GM18499 (cell line): Measurements from ENCODE around the gene INAFM2.
A peak's percentile ranks its signal among the peaks of the same experiment; 100 is the strongest.

Experiments used
- ATAC-seq: cut with Tn5 transposase; IDR thresholded peaks from one replicate; pipeline ENCODE4 v1.9.1; 2021; ENCODE audit warnings: moderate number of reproducible peaks; ENCODE audit not compliant: insufficient read depth, unreplicated experiment

Gene INAFM2

DNA sequence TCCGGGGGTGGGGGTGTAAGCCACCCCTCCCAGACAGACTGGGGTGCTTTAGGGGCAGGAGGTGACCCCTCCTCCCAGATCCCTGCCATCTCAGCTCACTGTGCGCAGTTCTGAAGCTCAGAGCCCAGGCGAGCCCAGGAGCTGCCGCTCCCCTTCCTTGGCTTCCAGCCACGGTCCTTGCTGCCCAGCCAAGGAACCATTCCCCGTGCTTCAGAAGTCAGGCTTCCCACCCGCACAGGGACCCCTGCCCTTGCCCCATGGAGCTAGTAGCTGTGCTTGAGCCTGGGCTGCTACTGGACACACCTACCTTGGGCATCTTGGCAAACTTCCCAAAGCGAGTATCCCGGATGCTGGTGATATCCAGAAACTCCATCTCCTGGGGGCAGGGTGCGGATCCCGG, 20.5 kb upstream of the INAFM2 start:
- no peak for ATAC-seq

DNA sequence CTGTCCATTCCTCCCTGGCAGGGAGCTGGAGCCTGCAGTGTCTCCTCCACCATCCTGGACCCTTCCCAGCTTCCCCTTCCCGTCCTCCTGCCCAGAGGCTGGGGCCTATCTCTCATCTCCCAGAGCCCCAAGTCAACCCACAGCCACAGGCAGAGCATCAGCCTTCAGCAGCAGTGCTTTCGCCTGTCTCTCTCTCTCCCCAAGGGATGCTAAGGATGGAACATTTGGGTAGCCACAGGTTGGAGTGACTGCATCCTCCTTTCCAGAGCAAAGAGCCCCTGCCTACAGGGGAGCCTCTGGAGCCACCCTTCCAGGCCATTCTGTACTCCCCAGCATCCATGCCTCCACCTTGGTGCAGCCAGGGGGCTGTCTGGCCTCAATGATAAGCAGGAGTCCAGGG, 19.9 kb upstream of the INAFM2 start:
- no peak for ATAC-seq

DNA sequence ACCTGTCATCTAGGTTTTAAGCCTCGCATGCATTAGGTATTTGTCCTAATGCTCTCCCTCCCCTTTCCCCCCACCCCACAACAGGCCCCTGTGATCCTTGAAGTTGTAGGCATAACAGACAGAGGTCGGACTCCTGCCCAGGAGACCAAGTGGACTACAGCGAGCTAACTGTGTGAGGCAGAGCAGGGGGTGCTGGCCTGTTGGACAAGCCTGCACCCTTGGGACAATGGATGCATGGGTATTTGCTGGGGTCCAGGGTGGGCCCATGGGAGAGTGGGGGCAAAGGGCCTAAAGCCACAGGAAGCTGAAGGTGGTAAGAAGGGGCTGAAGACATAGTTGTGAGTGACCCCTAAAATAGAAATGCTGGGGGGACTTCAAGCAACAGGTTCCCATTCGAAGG, 18.2 kb upstream of the INAFM2 start:
- ATAC-seq = no peak

GRCh38 chr15:40306371-40306770, 17.1 kb upstream of the INAFM2 start:
- ATAC-seq = no peak

DNA sequence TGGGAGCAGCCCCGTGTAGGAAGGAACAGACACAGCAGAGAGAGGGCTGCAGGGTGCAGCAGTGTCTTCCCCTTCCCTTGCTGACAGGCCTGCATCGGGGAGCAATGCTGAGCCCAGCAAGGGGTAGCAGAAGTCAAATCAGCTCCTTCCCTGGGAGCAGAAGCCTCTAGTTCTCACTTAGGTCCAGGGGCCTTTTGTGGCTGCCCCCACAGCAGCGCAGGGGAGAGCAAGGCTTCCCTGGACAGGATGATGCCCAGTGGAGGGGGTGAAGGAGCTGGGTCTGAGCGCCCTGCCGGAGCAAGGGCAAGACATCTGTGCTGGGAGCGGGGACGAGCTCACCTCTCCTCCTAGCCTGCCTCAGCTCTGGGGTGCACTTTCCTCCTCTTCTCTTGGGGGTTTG, 16.6 kb upstream of the INAFM2 start:
- no peak for ATAC-seq

DNA sequence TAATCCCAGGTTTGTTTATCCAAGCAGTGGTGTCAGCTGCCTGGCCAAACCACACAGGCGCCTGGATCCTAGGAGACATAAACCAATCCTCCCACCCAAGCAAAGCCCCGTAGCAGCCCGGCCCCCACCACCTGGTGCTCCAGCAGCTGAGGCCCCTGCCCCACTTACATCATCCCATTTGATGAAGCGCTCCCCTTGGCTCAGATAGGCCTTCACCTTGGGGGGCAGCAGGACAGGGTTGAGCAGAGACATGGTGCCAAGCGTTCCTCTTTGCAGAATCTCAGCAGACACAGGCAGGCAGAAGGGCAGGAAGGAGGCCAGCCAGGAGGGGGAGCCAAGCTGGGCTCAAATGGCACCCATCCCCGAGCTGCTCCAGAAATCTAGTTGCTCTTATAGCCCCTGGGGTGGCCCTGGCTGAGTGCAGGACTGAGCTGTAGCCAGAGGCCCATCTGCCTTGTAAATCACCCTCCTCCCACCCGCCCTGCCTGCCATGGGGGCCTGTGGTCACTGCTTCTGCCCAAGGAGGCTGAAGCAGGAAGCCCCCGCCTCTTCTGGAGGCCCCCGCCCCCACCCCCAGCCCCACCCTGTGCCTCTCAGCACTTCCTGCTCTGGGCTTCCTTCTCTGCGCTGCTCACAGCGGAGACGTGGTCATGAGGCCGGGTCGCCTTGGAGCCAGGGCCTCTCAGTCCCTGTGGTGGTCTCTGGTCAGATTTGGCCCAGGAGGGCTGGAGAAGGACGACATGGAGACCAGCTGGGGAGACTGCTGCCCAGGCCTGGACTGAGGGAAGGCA, 15.9 kb upstream of the INAFM2 start, which contains the start of gene PLCB2:
TSS of gene PLCB2 (minus strand) at position 515 of the 791 bp plus-strand sequence. CDS start at position 252, 263 bp downstream.
- ATAC-seq = peak; percentile 36

DNA sequence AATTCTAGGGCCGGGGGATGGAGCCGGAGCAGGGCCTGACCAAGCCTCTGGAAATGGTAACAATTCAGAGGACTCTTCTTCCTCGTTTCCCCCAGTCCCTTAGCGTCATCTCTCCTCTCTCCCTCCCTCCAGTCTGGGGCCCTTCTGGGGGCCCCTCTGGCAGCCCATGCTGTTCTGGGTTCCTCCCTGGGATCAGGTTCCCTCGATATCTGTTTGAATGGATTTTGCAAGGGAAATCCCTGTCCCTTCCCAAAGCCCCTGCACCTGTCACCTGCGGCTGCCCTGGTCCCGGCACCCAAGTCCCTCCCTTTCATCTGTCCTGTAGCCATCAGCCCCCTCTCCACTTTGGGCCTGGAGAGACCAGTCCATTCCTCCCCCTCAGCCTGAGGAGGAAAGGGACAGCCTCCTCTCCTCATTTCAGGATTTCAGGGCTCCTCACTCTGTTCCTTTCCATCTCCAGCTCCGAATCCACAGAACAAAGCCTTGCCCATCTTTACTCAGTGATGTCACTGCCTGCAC, 14.1 kb upstream of the INAFM2 start:
- ATAC-seq = no peak

DNA sequence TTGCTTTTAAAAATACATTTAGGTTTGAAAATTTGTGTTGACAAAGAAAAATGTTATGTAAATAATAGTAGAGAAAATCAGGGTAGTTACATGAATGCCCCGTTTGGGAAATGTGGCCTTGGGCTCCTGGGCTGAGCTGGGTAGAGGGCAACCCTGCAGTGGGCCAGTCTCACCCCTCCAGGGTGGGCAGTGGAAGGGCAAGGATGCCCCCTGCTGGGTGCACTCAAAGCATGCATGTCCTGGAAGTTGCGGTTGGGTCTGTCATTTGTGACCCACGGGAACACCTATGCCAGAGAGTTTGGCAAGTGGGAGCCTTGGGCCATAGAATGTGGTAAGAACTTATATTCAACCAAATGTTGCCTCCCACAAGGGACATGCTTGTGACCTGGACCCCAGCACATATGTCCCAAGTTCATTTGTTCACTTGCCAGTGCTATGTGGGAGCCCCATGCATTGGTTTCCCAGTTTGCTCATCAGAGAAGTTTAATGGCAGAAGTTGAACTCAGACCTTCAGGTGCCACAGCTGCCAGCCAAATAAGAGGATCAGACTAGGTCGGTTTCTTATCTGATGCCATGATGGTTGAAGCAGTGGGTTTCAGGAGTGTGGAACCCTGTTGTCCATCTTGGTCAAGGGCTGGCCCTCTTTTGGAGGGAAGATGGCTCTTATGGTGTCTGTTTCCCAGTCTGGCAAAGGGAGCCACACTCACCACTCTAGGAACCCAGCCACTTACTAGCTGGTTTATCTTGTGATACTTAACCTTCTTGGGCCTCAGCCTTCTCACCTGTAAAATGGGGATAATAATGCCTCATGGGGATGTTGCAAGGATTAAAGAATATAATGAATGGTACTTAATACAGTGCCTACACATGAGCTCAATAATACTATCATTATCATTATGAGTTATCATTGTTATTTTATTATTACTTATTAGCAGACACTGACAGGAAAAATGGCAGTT, 13.2 kb upstream of the INAFM2 start:
- no peak for ATAC-seq

DNA sequence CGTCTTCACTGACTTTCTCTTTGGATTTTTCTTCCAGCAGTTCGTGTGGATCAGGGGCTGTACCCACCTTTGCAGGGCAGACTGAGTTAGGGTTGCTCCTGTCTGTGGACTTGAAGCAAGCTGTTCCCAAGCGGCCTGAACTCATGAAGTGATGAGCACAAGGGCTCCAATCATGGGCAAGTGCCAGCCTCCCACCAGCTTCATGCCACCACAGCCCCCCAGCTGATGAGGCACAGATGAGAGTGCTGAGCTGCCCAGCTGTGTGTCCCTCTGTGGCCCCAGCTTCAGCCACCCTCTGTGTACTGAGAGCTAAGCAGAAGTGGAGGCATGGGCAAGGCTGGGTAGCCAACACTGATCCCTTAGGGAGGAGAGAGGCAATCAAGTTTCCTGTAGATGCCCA, 12.5 kb upstream of the INAFM2 start:
- ATAC-seq = no peak

DNA sequence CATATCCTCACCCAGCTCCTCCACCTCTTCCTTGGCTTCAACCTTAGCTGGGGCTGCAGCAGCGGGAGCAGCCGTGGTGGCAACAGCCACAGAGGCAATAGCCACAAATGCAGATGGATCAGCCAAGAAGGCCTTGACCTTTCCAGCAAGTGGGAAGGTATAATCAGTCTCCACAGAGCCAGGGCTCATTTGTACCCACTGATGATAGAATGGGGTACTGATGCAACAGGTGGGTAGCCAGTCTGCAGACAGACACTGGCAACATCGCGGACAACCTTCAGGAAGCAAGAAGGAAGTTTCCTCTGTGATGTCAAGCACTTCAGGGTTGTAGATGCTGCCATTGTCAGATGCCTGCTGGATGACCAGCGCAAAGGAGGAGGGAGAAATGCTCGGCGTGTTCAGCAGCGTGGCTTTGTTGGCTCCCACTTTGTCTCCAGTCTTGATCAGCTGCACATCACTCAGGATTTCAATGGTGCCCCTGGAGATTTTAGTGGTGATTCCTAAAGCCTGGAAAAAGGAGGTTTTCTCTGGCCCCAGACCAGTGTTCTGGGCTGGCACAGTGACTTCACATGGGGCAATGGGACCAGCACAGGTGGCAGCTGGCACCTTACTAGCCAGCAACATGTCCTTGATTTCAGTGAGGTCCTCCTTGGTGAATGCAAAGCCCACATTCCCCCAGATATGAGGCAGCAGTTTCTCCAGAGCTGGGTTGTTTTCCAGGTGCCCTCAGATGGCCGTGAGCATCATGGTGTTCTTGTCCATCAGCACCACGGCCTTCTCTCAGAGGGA, 10.9 kb upstream of the INAFM2 start:
- no peak for ATAC-seq

DNA sequence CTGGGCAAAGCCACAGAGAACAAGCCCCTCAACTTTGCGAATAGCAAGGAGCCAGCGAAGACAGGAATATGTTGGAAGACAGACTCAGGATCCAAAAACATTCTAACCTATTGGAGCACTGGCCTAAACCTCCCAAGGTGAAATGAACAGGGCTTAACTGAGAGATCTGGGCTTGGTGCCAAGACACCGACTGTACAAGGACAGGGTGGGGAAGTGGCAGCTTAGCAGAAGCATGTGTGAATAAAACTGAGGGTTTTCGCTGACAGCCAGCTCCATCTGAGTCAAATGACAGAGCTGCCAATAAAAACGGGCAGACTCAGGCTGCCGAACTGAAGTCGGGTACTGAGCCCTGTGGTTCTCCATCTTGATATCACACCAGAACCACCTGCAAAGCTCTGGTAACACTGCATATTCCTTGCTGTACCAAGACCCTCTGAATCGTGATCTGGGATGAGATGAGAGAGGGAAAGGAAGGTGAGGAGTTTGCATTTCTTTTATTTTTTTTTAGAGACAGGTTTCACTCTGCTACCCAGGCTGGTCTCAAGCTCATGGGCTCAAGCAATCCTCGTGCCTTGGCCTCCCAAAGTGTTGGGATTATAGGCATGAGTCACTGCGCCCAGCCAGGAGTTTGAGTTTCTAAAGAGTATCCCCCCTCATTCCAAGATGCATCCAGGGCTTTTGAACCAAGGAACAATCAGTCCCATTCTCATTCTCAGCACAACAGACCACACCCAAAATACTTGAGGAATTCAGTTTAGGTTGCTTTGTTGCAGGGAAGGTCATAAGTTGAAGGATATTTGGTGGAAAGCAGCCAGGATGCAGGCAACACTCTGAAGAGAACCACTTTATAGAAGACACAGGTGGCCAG, 9.7 kb upstream of the INAFM2 start:
- ATAC-seq = no peak

- no peak for ATAC-seq
Observed at GRCh38 chr15:40314723-40315276, 8.7 kb upstream of the INAFM2 start.

- ATAC-seq = no peak
Observed at GRCh38 chr15:40316931-40317330, 6.6 kb upstream of the INAFM2 start.

GRCh38 chr15:40317580-40317979, 5.9 kb upstream of the INAFM2 start:
- no peak for ATAC-seq

GRCh38 chr15:40320409-40320808, 3.1 kb upstream of the INAFM2 start:
- ATAC-seq = no peak

DNA sequence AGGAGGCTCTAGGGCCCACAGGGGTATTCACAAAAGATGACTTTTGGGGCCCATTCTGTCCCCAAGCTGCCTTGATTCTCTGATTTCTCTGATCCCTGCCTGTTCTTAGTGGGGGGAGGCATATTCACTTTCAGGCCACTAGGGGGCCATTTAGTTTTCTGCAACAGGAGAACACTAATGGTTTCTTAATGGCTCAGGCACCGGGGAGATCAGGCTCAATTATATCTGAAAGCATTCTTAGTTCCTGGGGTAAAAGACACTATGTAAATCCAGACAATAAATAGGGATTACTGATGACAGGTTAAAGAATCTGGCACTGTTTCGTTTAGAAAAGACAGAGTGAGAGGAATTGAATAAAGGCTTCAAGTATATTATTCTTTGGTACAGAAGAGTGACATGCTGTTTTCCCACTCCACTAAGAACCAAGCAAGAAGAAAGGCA, 2.5 kb upstream of the INAFM2 start:
- no peak for ATAC-seq

GRCh38 chr15:40322531-40323238, 807 bp upstream of the INAFM2 start:
- ATAC-seq = no peak
